Progenitor cell of endocrine pancreas (in vitro differentiated cells): ENCODE measurements around the gene DOK1. TPM values are rescaled to one million over a fixed set of nuclear protein-coding genes. Genes with fewer than 3 reads are reported as not detected.

Source experiments
- DNase-seq: peaks from one replicate; pipeline ENCODE4 v3.0.0; 2021; ENCODE audit warnings: low spot score; ENCODE audit not compliant: unreplicated experiment
- H3K27ac Mint-ChIP-seq: 2 replicates; pipeline ENCODE4 v1.8.0; 2021; ENCODE audit warnings: mild to moderate bottlenecking, moderate library complexity, mixed read lengths
- H3K27me3 Mint-ChIP-seq: 2 replicates; pipeline ENCODE4 v1.8.0; 2021; ENCODE audit warnings: mixed read lengths
- H3K36me3 Mint-ChIP-seq: 2 replicates; pipeline ENCODE4 v1.8.0; 2022; ENCODE audit warnings: mixed read lengths; ENCODE audit not compliant: insufficient read depth
- H3K4me1 Mint-ChIP-seq: 2 replicates; pipeline ENCODE4 v1.8.0; 2021; ENCODE audit warnings: low read depth, mixed read lengths
- H3K4me3 Mint-ChIP-seq: 2 replicates; pipeline ENCODE4 v1.8.0; 2021; ENCODE audit warnings: low read depth, mild to moderate bottlenecking, moderate library complexity, mixed read lengths
- H3K9me3 Mint-ChIP-seq: 2 replicates; pipeline ENCODE4 v1.8.0; 2021; ENCODE audit warnings: low read depth, mixed read lengths
- total RNA-seq: library from RNA; stranded (reverse); gene quantifications from 2 replicates; pipeline ENCODE4 v1.2.1, GENCODE V29; 2021
- TF ChIP-seq, protein P1 (sequence below): fragments of 200-600 bp; sonication (generic); IDR thresholded peaks from one replicate; pipeline ENCODE4 v1.5.0; 2021; ENCODE audit warnings: antibody characterized with exemption, mild to moderate bottlenecking; ENCODE audit not compliant: unreplicated experiment

The DOK1 gene
- total RNA-seq, 1 donor from 2014 or later, result 18.5 TPM

DNA sequence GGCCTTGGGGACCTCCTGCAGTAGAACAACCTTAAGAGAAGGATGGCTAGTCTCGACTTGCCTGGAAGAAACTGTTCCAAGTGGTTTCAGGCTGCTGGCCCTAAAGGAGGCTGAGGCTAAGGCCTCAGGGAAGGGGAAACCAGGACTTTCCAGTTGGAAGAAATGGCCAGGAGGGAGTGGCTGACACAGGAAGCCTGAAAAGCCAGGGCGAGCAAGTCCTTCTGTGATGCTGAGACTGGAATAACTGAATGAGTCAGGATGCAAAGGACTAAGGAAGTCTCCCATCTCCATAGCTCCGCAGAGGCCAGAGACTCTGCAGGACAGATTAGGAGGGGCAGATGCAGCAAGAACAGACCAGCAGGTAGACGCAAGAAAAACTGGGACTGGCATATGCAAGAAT lies 17.4 kb upstream of the DOK1 start:
- DNase-seq, result no peak
- peaks cover 2% of the 10 kb centered on the region for H3K36me3 Mint-ChIP-seq

DNA sequence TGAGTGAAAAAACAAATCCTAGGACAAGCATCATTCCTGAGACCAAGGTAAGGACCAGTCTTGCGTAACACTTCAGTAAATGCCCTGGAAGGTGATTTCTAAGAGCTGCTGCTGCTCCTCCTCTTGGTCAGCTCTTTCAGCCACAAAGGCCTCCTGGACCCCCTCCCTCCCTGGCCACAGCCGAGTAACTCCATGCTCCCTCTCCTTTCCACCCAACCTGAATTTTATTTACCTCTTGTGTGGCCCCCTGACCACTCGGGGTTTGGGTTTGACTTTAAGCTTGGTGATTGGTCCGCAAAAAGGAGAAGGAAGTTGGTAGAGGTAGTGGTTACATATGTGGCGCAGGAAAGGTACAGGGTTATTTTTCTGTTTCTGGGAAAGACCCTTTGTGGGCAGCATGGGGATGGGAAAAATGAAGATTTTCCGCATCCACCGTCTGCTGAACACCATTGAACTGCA lies 15.6 kb upstream of the DOK1 start:
- DNase-seq, result no peak
- H3K4me3 Mint-ChIP-seq, result no peak overlapping the region
- no peaks in the 10 kb centered on the region for H3K9me3 Mint-ChIP-seq
- no peaks in the 10 kb centered on the region for H3K36me3 Mint-ChIP-seq
- TF ChIP-seq, protein P1, sequence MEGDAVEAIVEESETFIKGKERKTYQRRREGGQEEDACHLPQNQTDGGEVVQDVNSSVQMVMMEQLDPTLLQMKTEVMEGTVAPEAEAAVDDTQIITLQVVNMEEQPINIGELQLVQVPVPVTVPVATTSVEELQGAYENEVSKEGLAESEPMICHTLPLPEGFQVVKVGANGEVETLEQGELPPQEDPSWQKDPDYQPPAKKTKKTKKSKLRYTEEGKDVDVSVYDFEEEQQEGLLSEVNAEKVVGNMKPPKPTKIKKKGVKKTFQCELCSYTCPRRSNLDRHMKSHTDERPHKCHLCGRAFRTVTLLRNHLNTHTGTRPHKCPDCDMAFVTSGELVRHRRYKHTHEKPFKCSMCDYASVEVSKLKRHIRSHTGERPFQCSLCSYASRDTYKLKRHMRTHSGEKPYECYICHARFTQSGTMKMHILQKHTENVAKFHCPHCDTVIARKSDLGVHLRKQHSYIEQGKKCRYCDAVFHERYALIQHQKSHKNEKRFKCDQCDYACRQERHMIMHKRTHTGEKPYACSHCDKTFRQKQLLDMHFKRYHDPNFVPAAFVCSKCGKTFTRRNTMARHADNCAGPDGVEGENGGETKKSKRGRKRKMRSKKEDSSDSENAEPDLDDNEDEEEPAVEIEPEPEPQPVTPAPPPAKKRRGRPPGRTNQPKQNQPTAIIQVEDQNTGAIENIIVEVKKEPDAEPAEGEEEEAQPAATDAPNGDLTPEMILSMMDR, result no peak
- H3K27me3 Mint-ChIP-seq, result no peaks in the 10 kb centered on the region
- no peak overlapping the region for H3K27ac Mint-ChIP-seq
- H3K4me1 Mint-ChIP-seq, result no peaks in the 10 kb centered on the region

More for the DNA sequence above, 17.4 kb upstream of the DOK1 start:
- no peak overlapping the region for H3K27ac Mint-ChIP-seq
- TF ChIP-seq, protein P1, result no peak
- H3K4me1 Mint-ChIP-seq, result peaks cover under 1% of the 10 kb centered on the region
- H3K9me3 Mint-ChIP-seq, result no peaks in the 10 kb centered on the region
- no peaks in the 10 kb centered on the region for H3K27me3 Mint-ChIP-seq
- H3K4me3 Mint-ChIP-seq, result no peak overlapping the region

DNA sequence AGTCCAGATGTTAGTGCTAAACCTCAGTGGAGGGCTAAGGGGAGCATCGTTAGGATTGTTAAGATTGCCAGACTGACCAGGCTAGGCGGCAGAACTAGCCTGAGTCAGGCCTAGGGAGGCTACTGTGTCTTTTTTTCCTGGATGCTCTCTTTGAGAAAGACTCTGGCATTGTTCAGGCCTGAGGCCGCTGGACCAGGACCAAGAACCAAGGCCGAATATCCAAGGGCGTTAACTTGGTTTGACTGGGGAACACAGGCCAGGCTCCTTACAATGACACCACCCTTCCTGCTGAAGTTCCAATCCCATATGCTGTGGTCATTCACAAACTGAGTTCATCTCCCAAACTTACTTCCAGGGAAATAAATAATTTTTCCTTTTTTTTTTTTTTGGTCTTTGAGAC lies 14.2 kb upstream of the DOK1 start:
- H3K27me3 Mint-ChIP-seq, result no peaks in the 10 kb centered on the region
- TF ChIP-seq, protein P1, result no peak
- DNase-seq, result no peak
- H3K9me3 Mint-ChIP-seq, result no peaks in the 10 kb centered on the region
- H3K36me3 Mint-ChIP-seq, result no peaks in the 10 kb centered on the region
- no peak overlapping the region for H3K27ac Mint-ChIP-seq
- H3K4me3 Mint-ChIP-seq, result no peak overlapping the region
- no peaks in the 10 kb centered on the region for H3K4me1 Mint-ChIP-seq

DNA sequence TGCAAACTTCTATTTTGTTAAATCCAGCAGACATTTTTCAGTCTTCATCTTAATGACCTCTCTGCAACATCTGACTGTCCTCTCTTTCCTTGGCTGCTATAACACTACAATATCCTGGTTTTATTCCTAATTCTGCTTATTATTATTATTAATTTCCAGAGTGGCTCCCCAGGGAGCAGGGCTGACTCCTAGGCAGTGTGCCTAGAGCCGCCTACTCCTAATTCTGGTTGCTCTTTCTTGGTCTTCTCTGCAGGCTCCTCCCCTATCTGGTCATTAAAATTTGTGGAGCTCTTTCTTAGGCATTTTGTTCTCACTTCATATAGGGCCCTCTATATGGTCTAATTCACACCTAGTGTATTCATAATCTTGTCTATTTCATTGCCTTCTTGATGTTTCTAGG lies 11.5 kb upstream of the DOK1 start:
- Mint-ChIP-seq H3K4me1 (peaks cover 1% of the 10 kb centered on the region), H3K9me3 (no peaks in the 10 kb centered on the region), H3K36me3 (no peaks in the 10 kb centered on the region), H3K27me3 (peaks cover 7% of the 10 kb centered on the region), H3K27ac (no peak overlapping the region), H3K4me3 (no peak overlapping the region)
- DNase-seq, result no peak
- TF ChIP-seq, protein P1, result no peak

DNA sequence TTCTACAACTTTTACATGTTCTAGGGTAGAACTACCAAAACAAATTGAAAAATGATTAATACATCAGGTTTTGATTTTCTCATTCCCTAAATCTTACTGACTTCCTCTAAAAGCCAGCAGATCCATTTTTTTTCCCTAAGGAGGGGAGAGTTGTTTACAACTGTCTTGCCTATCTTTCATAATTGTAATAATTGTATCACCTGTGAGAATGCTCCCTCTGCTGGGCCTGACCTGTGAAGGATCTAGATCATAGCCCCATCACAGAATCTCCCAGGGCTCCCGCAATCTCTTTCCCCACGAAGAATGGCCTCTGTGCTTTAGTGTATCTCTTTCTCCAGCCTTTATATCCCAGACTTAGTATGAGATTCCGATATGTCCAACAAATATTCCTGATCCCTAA lies 9.9 kb upstream of the DOK1 start:
- H3K36me3 Mint-ChIP-seq, result no peaks in the 10 kb centered on the region
- DNase-seq, result no peak
- H3K27ac Mint-ChIP-seq, result no peak overlapping the region
- no peak overlapping the region for H3K4me3 Mint-ChIP-seq
- H3K27me3 Mint-ChIP-seq, result peaks cover 14% of the 10 kb centered on the region
- H3K4me1 Mint-ChIP-seq, result peaks cover 8% of the 10 kb centered on the region
- TF ChIP-seq, protein P1, result no peak
- H3K9me3 Mint-ChIP-seq, result no peaks in the 10 kb centered on the region
